Measurements from ENCODE around the gene TAS1R2. TPM values are rescaled to one million over a fixed set of nuclear protein-coding genes. Genes with fewer than 3 reads are reported as not detected.
"Not testable (repeated sequence)": the region's sequence is repeated elsewhere in the genome, so short reads cannot be mapped to it uniquely, and the experiment has no call there.

The TAS1R2 gene
- total and polyA plus RNA-seq, 9 donors = not detected

GRCh38 chr1:18899363-18900049 lies 40.0 kb upstream of the TAS1R2 start:
- intact Hi-C loops (cut with DNase I) = loop anchor here in 3 of 4 donors (10.0 kb wide), 4 partner anchors 55 to 345 kb away; partner anchors contain the start of gene IFFO2 (in 1 of the 3)
- TF ChIP-seq POLR2A (IDR thresholded peaks at IDR 0.05) (no peak), EP300 (IDR thresholded peaks at IDR 0.05) (no peak), CTCF (IDR thresholded peaks at IDR 0.05) (no peak)
- Histone ChIP-seq H3K4me1 (ENCODE audit: insufficient read depth) (no peaks in the 10 kb centered on the region), H3K36me3 (no peaks in the 10 kb centered on the region), H3K27me3 (no peaks in the 10 kb centered on the region), H3K4me3 (no peak overlapping the region), H3K9me3 (no peaks in the 10 kb centered on the region), H3K27ac (no peak overlapping the region)
- 85 to 90% (median 89%) methylated on average over 4 of the region's 4 CpGs for WGBS, 3 donors
- DNase-seq = no peak

GRCh38 chr1:18898567-18898966 lies 39.1 kb upstream of the TAS1R2 start:
- DNase-seq = no peak
- intact Hi-C loops (cut with DNase I) = no loop called here
- no peaks in the 10 kb centered on the region for H3K4me1 ChIP-seq (ENCODE audit: insufficient read depth)
- no peaks in the 10 kb centered on the region for H3K36me3 ChIP-seq
- 91 to 96% (median 94%) methylated on average over 8 of the region's 8 CpGs for WGBS, 3 donors
- TF ChIP-seq POLR2A (IDR thresholded peaks at IDR 0.05) (no peak), CTCF (IDR thresholded peaks at IDR 0.05) (no peak), EP300 (IDR thresholded peaks at IDR 0.05) (no peak)
- no peaks in the 10 kb centered on the region for H3K9me3 ChIP-seq
- no peaks in the 10 kb centered on the region for H3K27me3 ChIP-seq
- no peak overlapping the region for H3K27ac ChIP-seq
- no peak overlapping the region for H3K4me3 ChIP-seq

- 89 to 91% (median 90%) methylated on average over 6 of the region's 6 CpGs for WGBS, 3 donors
- no peak for DNase-seq
- no peaks in the 10 kb centered on the region for H3K36me3 ChIP-seq
- no peaks in the 10 kb centered on the region for H3K9me3 ChIP-seq
- H3K4me1 ChIP-seq (ENCODE audit: insufficient read depth) = no peaks in the 10 kb centered on the region
- no peak overlapping the region for H3K4me3 ChIP-seq
- TF ChIP-seq EP300 (IDR thresholded peaks at IDR 0.05) (no peak), POLR2A (IDR thresholded peaks at IDR 0.05) (no peak), CTCF (IDR thresholded peaks at IDR 0.05) (no peak)
- intact Hi-C loops (cut with DNase I) = no loop called here
- no peak overlapping the region for H3K27ac ChIP-seq
- H3K27me3 ChIP-seq = no peaks in the 10 kb centered on the region
These were observed 35.9 kb upstream of the TAS1R2 start for GRCh38 chr1:18895317-18895716.

GRCh38 chr1:18893120-18893519 lies 33.7 kb upstream of the TAS1R2 start:
- no peak overlapping the region for H3K4me3 ChIP-seq
- H3K36me3 ChIP-seq = no peaks in the 10 kb centered on the region
- no peaks in the 10 kb centered on the region for H3K27me3 ChIP-seq
- TF ChIP-seq EP300 (IDR thresholded peaks at IDR 0.05) (no peak), POLR2A (IDR thresholded peaks at IDR 0.05) (no peak), CTCF (IDR thresholded peaks at IDR 0.05) (no peak)
- no peaks in the 10 kb centered on the region for H3K9me3 ChIP-seq
- intact Hi-C loops (cut with DNase I) = no loop called here
- no peak for DNase-seq
- WGBS, 3 donors = 86 to 90% (median 90%) methylated on average over 7 of the region's 7 CpGs
- H3K4me1 ChIP-seq (ENCODE audit: insufficient read depth) = no peaks in the 10 kb centered on the region
- no peak overlapping the region for H3K27ac ChIP-seq

- intact Hi-C loops (cut with DNase I) = not testable (repeated sequence)
These were observed 32.4 kb upstream of the TAS1R2 start for GRCh38 chr1:18891858-18892257.

More at GRCh38 chr1:18891858-18892257, 32.4 kb upstream of the TAS1R2 start:
- H3K27me3 ChIP-seq; H3K4me3 ChIP-seq; H3K9me3 ChIP-seq; H3K4me1 ChIP-seq (ENCODE audit: insufficient read depth); H3K27ac ChIP-seq; DNase-seq; H3K36me3 ChIP-seq: not testable (repeated sequence)
- WGBS, 3 donors = 89 to 95% (median 92%) methylated on average over 7 of the region's 7 CpGs
